WTC11 (cell line): ENCODE results near the gene COG5. TPM values are rescaled to one million over a fixed set of nuclear protein-coding genes. Genes with fewer than 3 reads are reported as not detected.

ENCODE experiments used
- ATAC-seq: fragments of 200-7000 bp; cut with Tn5 transposase; 2 replicates; pipeline ENCODE4 v1.10.0; 2021; ENCODE audit warnings: mild to moderate bottlenecking, moderate library complexity
- CTCF ChIA-PET: fragments of 300-600 bp; sonication (Branson Sonifier 250); formaldehyde crosslinking; loops from one replicate; lab custom pipeline; 2021; ENCODE audit warnings: antibody characterized with exemption; lab: Charles Lee
- POLR2A ChIA-PET: fragments of 350-600 bp; sonication (Branson Sonifier 250); formaldehyde crosslinking; loops from one replicate; lab custom pipeline; 2021; ENCODE audit warnings: antibody characterized with exemption; lab: Charles Lee
- DNase-seq: peaks from one replicate; pipeline ENCODE4 v3.0.0; 2021; ENCODE audit warnings: low spot score
- H3K27ac Mint-ChIP-seq: 2 replicates; pipeline ENCODE4 v1.8.0; 2021; ENCODE audit warnings: mixed read lengths
- H3K27me3 Mint-ChIP-seq: 2 replicates; pipeline ENCODE4 v1.8.0; 2021; ENCODE audit warnings: low read depth, mild to moderate bottlenecking, moderate library complexity, mixed read lengths
- H3K36me3 Mint-ChIP-seq: 2 replicates; pipeline ENCODE4 v1.8.0; 2021; ENCODE audit warnings: mixed read lengths
- H3K4me1 Mint-ChIP-seq: 2 replicates; pipeline ENCODE4 v1.8.0; 2022; ENCODE audit warnings: mixed read lengths
- H3K4me3 Mint-ChIP-seq: 2 replicates; pipeline ENCODE4 v1.8.0; 2021; ENCODE audit warnings: mild to moderate bottlenecking, moderate library complexity, mixed read lengths
- H3K9me3 Mint-ChIP-seq: 2 replicates; pipeline ENCODE4 v1.8.0; 2021; ENCODE audit warnings: mixed read lengths
- AFF4 ChIP-seq: sonication (generic); formaldehyde crosslinking; IDR thresholded peaks from 2 replicates; pipeline ENCODE4 v1.8.1; 2023; ENCODE audit warnings: mild to moderate bottlenecking, missing genetic modification reagents, borderline replicate concordance
- CREM ChIP-seq: sonication (generic); formaldehyde crosslinking; IDR thresholded peaks from 2 replicates; pipeline ENCODE4 v1.8.1; 2022; ENCODE audit warnings: mild to moderate bottlenecking, missing genetic modification reagents, moderate library complexity
- ELF4 ChIP-seq: sonication (generic); formaldehyde crosslinking; IDR thresholded peaks from 2 replicates; pipeline ENCODE4 v1.8.1; 2022; ENCODE audit warnings: low read depth, mild to moderate bottlenecking, moderate library complexity, missing genetic modification reagents
- ETV6 ChIP-seq: sonication (generic); formaldehyde crosslinking; IDR thresholded peaks from 2 replicates; pipeline ENCODE4 v1.8.1; 2022; ENCODE audit warnings: mild to moderate bottlenecking, missing genetic modification reagents
- GRHL2 ChIP-seq: fragments of 250-450 bp; sonication (Bioruptor Pico); IDR thresholded peaks from 2 replicates; pipeline ENCODE4 v1.8.0; 2022; ENCODE audit warnings: mild to moderate bottlenecking, moderate library complexity; ENCODE audit not compliant: insufficient replicate concordance, severe bottlenecking
- GTF2I ChIP-seq: fragments of 250-450 bp; sonication (Bioruptor Pico); conservative IDR thresholded peaks from 2 replicates; pipeline ENCODE4 v1.4.0; 2021; ENCODE audit warnings: mild to moderate bottlenecking
- HMGA2 ChIP-seq: fragments of 250-450 bp; sonication (Bioruptor Pico); IDR thresholded peaks from 2 replicates; pipeline ENCODE4 v1.4.0; 2021; ENCODE audit warnings: mild to moderate bottlenecking, moderate library complexity
- JAZF1 ChIP-seq: fragments of 250-450 bp; sonication (Bioruptor Pico); IDR thresholded peaks from 2 replicates; pipeline ENCODE4 v1.9.0; 2021; ENCODE audit warnings: moderate library complexity, mild to moderate bottlenecking, inconsistent platforms
- MAX ChIP-seq: sonication (generic); formaldehyde crosslinking; IDR thresholded peaks from 2 replicates; pipeline ENCODE4 v1.8.0; 2022; ENCODE audit warnings: mild to moderate bottlenecking, missing genetic modification reagents
- MLX ChIP-seq: sonication (generic); formaldehyde crosslinking; IDR thresholded peaks from 2 replicates; pipeline ENCODE4 v1.8.1; 2023; ENCODE audit warnings: mild to moderate bottlenecking, missing genetic modification reagents, moderate library complexity
- NFYB ChIP-seq: sonication (generic); formaldehyde crosslinking; conservative IDR thresholded peaks from 2 replicates; pipeline ENCODE4 v1.8.0; 2022; ENCODE audit warnings: low read depth, missing genetic modification reagents
- TCF7 ChIP-seq: sonication (generic); formaldehyde crosslinking; IDR thresholded peaks from 2 replicates; pipeline ENCODE4 v1.8.0; 2022; ENCODE audit warnings: mild to moderate bottlenecking, low read depth, missing genetic modification reagents, moderate library complexity
- TEAD4 ChIP-seq: sonication (generic); formaldehyde crosslinking; IDR thresholded peaks from 2 replicates; pipeline ENCODE4 v1.8.0; 2022; ENCODE audit warnings: mild to moderate bottlenecking, missing genetic modification reagents
- ZBTB21 ChIP-seq: sonication (generic); formaldehyde crosslinking; IDR thresholded peaks from 2 replicates; pipeline ENCODE4 v1.8.1; 2023; ENCODE audit warnings: mild to moderate bottlenecking, missing genetic modification reagents, borderline replicate concordance
- ZNF121 ChIP-seq: sonication (generic); formaldehyde crosslinking; IDR thresholded peaks from 2 replicates; pipeline ENCODE4 v1.8.0; 2023; ENCODE audit warnings: missing genetic modification reagents
- ZNF219 ChIP-seq: sonication (generic); formaldehyde crosslinking; IDR thresholded peaks from 2 replicates; pipeline ENCODE4 v1.8.0; 2023; ENCODE audit warnings: missing genetic modification reagents, mild to moderate bottlenecking, borderline replicate concordance
- total RNA-seq: library from RNA; stranded (reverse); gene quantifications from 3 replicates; pipeline ENCODE4 v1.2.3, GENCODE V29; 2021
- TF ChIP-seq, protein P1 (sequence below): sonication (generic); formaldehyde crosslinking; conservative IDR thresholded peaks from 2 replicates; pipeline ENCODE4 v1.8.1; 2022; ENCODE audit warnings: mild to moderate bottlenecking, missing genetic modification reagents
- TF ChIP-seq, protein P2 (sequence below): fragments of 250-450 bp; sonication (Bioruptor Pico); IDR thresholded peaks from 2 replicates; pipeline ENCODE4 v1.9.0; 2021; ENCODE audit warnings: mild to moderate bottlenecking, borderline replicate concordance
- TF ChIP-seq, protein P3 (sequence below): sonication (generic); formaldehyde crosslinking; IDR thresholded peaks from 2 replicates; pipeline ENCODE4 v1.8.0; 2023; ENCODE audit warnings: missing genetic modification reagents

Gene COG5
- total RNA-seq, 1 experiment from 2014 or later = 23.8 TPM

DNA sequence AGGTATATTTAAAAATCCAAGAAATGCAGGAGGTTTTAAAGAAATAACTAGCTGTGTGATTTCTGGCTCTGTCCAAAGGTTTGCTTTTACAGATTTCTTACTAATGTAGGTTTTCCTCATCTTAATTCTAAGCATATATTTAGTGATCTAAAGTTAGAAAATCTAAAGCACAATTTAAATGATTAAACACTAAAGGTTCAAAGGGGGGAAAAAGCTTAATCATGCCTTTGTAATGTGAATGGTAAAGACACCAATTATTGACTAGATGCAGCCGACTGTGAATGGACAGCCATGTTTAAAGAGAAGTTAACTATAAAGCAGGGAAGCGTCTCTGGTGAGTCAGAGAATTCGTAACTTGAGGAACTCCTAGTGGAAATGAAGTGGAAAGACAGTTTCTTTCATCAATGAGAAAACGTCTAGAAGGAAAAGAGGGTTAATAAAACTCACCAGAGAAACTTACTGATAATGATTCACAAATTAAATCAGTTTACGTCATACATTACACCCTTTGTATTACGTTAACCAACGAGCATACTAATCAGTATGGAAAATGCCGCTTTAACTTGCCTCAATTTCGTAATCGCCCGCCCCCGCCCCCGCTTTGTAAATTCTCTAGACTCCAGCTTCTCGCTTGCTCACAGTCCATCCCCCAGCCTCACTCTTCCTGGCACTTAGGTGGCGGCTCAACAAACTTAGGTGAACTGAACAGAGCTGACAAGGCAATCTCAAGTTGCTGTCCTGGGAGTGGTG, 396.1 kb downstream of the COG5 start:
- TF ChIP-seq CREM (CRISPR knock-in tag) = no peak
- TF ChIP-seq, protein P1, sequence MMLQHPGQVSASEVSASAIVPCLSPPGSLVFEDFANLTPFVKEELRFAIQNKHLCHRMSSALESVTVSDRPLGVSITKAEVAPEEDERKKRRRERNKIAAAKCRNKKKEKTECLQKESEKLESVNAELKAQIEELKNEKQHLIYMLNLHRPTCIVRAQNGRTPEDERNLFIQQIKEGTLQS = no peak
- no peak for TF ChIP-seq ZNF219 (CRISPR knock-in tag)
- no peak for TF ChIP-seq JAZF1 (CRISPR knock-in tag)
- no peak for TF ChIP-seq TCF7 (CRISPR knock-in tag)
- no peak for TF ChIP-seq ELF4
- no peak for TF ChIP-seq AFF4 (CRISPR knock-in tag)
- no peak for TF ChIP-seq NFYB
- no peak for TF ChIP-seq ZNF121 (CRISPR knock-in tag)
- no peak for TF ChIP-seq ETV6
- TF ChIP-seq ZBTB21 (CRISPR knock-in tag) = no peak
- no peak for TF ChIP-seq GTF2I (CRISPR knock-in tag)
- TF ChIP-seq, protein P2, sequence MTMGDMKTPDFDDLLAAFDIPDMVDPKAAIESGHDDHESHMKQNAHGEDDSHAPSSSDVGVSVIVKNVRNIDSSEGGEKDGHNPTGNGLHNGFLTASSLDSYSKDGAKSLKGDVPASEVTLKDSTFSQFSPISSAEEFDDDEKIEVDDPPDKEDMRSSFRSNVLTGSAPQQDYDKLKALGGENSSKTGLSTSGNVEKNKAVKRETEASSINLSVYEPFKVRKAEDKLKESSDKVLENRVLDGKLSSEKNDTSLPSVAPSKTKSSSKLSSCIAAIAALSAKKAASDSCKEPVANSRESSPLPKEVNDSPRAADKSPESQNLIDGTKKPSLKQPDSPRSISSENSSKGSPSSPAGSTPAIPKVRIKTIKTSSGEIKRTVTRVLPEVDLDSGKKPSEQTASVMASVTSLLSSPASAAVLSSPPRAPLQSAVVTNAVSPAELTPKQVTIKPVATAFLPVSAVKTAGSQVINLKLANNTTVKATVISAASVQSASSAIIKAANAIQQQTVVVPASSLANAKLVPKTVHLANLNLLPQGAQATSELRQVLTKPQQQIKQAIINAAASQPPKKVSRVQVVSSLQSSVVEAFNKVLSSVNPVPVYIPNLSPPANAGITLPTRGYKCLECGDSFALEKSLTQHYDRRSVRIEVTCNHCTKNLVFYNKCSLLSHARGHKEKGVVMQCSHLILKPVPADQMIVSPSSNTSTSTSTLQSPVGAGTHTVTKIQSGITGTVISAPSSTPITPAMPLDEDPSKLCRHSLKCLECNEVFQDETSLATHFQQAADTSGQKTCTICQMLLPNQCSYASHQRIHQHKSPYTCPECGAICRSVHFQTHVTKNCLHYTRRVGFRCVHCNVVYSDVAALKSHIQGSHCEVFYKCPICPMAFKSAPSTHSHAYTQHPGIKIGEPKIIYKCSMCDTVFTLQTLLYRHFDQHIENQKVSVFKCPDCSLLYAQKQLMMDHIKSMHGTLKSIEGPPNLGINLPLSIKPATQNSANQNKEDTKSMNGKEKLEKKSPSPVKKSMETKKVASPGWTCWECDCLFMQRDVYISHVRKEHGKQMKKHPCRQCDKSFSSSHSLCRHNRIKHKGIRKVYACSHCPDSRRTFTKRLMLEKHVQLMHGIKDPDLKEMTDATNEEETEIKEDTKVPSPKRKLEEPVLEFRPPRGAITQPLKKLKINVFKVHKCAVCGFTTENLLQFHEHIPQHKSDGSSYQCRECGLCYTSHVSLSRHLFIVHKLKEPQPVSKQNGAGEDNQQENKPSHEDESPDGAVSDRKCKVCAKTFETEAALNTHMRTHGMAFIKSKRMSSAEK = no peak
- TF ChIP-seq TEAD4 (CRISPR knock-in tag) = no peak
- TF ChIP-seq GRHL2 (CRISPR knock-in tag) = no peak
- no peak for TF ChIP-seq HMGA2 (CRISPR knock-in tag)
- TF ChIP-seq MLX (CRISPR knock-in tag) = no peak
- no peak for TF ChIP-seq MAX
- TF ChIP-seq, protein P3, sequence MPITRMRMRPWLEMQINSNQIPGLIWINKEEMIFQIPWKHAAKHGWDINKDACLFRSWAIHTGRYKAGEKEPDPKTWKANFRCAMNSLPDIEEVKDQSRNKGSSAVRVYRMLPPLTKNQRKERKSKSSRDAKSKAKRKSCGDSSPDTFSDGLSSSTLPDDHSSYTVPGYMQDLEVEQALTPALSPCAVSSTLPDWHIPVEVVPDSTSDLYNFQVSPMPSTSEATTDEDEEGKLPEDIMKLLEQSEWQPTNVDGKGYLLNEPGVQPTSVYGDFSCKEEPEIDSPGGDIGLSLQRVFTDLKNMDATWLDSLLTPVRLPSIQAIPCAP (CRISPR knock-in tag) = no peak

More for the DNA sequence above, 396.1 kb downstream of the COG5 start:
- ChIA-PET POLR2A (interaction anchor here (0.6 to 1.6 kb wide), 7 partner anchors 12 to 883 kb away, joined by 3 to 8 read pairs (median 4); partner anchors contain the start of genes CBLL1 and NAMPT), CTCF (interaction anchor here (0.6 to 3.5 kb wide), 16 partner anchors 18 to 991 kb away, joined by 3 to 29 read pairs (median 4); no protein-coding TSS in a partner anchor)
- no peak for DNase-seq
- no peak for ATAC-seq
- Mint-ChIP-seq H3K9me3 (no peaks in the 10 kb centered on the region), H3K27me3 (no peaks in the 10 kb centered on the region), H3K36me3 (peaks cover under 1% of the 10 kb centered on the region; the same call in 1 of the 2 replicates), H3K4me3 (peak overlapping the region; percentile 94), H3K27ac (peak overlapping the region; percentile 100), H3K4me1 (peaks cover 34% of the 10 kb centered on the region)
